Cerebellar nuclear complex (tissue), 1 donor: ENCODE results near the gene PCTP.

Experiments
- DNase-seq, 2 experiments: peaks; one replicate each; lab custom pipeline; 2025; lab: John Stamatoyannopoulos, UW

PCTP gene

GRCh38 chr17:55727920-55728319, 22.9 kb upstream of the PCTP start:
- DNase-seq, result no peak

GRCh38 chr17:55728361-55728760, 22.5 kb upstream of the PCTP start:
- DNase-seq, result no peak

- no peak for DNase-seq
Measured at GRCh38 chr17:55728833-55729232, 22.0 kb upstream of the PCTP start.

GRCh38 chr17:55729484-55729883, 21.4 kb upstream of the PCTP start:
- no peak for DNase-seq

- no peak for DNase-seq
Measured at GRCh38 chr17:55730380-55730779, 20.5 kb upstream of the PCTP start.

- DNase-seq, result no peak
Measured at GRCh38 chr17:55730808-55731207, 20.0 kb upstream of the PCTP start.

- no peak for DNase-seq
Measured at GRCh38 chr17:55731586-55732250, 19.1 kb upstream of the PCTP start.

GRCh38 chr17:55734128-55734781, 16.6 kb upstream of the PCTP start:
- DNase-seq, result no peak

GRCh38 chr17:55735731-55736405, 15.0 kb upstream of the PCTP start:
- no peak for DNase-seq

- no peak for DNase-seq
Measured at GRCh38 chr17:55737976-55738501, 12.8 kb upstream of the PCTP start.

- no peak for DNase-seq
Measured at GRCh38 chr17:55740511-55741355, 10.1 kb upstream of the PCTP start.

GRCh38 chr17:55741356-55741700, 9.5 kb upstream of the PCTP start:
- no peak for DNase-seq

GRCh38 chr17:55742272-55743102, 8.4 kb upstream of the PCTP start:
- DNase-seq, result no peak

- DNase-seq, result no peak
Measured at GRCh38 chr17:55743103-55743679, 7.7 kb upstream of the PCTP start.

- DNase-seq, result no peak
Measured at GRCh38 chr17:55745258-55745657, 5.6 kb upstream of the PCTP start.

GRCh38 chr17:55746466-55746865, 4.4 kb upstream of the PCTP start:
- no peak for DNase-seq

GRCh38 chr17:55747209-55747608, 3.6 kb upstream of the PCTP start:
- no peak for DNase-seq

GRCh38 chr17:55748841-55749240, 2.0 kb upstream of the PCTP start:
- no peak for DNase-seq

- no peak for DNase-seq
Measured at GRCh38 chr17:55749985-55750384, 866 bp upstream of the PCTP start.

- no peak for DNase-seq
Measured at GRCh38 chr17:55751720-55752250, 934 bp downstream of the PCTP start.

- DNase-seq, result no peak
Measured at GRCh38 chr17:55756689-55757088, 5.8 kb downstream of the PCTP start.
